Subcutaneous adipose tissue (tissue), 4 donors: ENCODE results near the gene NEK6. TPM values are rescaled to one million over a fixed set of nuclear protein-coding genes. Genes with fewer than 3 reads are reported as not detected.

Experiments used
- total RNA-seq, 4 donors: library from RNA; depleted of rRNA; stranded (reverse); fragments of >200 nt; gene quantifications; one replicate each; pipeline ENCODE4 v1.1.0, GENCODE V29; 2016
- TF ChIP-seq, protein P1 (sequence below): fragments of 450-650 bp; IDR thresholded peaks from one replicate; pipeline ENCODE4 v1.5.1; 2016; ENCODE audit warnings: low read depth, mild to moderate bottlenecking, control low read depth, antibody characterized with exemption, moderate library complexity

NEK6 gene
- total RNA-seq, 4 donors from 2014 or later: 18.5 to 38.2 (median 27.0) TPM

DNA sequence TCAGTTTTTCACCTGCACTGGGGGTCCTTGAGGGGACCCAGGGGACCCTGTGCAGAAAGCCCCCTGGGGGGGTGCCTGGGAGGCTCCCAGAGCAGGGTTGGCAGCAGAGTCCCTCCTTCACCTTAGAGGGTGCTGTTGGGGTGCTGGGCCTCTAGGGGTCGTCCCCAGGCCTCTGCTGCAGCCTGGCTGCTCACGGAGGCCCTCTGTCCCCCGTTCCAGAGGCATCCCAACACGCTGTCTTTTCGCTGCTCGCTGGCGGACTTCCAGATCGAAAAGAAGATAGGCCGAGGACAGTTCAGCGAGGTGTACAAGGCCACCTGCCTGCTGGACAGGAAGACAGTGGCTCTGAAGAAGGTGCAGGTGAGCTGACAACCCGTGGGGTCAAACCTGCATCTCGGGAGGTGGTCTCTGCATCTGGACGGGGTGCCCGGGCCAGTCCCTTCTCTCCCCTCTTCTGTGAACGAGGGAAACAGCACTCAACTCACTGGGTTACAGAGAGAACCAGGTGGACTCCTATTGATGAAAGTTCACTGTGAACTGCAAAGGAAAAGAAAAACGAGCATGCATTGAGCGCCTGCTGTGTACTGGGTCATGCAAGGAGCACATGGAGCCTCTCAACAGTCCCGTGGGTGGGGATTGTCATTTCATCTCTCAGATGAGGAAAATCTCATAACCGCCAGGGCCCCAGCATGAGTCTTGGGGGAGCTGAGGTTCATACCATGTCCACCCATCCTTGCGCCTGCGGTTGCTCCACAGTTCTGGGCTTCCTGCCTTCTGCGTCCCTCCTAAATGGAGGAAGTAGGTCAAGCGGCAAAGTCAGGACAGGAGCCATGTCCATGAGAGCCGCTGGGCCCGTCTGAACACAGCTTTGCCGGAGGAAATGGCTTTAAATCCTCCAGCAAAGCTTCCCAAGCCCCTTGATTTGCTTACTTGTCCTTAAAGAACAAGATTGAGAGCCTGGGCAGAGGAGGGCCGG, 54.8 kb downstream of the NEK6 start:
- TF ChIP-seq, protein P1, sequence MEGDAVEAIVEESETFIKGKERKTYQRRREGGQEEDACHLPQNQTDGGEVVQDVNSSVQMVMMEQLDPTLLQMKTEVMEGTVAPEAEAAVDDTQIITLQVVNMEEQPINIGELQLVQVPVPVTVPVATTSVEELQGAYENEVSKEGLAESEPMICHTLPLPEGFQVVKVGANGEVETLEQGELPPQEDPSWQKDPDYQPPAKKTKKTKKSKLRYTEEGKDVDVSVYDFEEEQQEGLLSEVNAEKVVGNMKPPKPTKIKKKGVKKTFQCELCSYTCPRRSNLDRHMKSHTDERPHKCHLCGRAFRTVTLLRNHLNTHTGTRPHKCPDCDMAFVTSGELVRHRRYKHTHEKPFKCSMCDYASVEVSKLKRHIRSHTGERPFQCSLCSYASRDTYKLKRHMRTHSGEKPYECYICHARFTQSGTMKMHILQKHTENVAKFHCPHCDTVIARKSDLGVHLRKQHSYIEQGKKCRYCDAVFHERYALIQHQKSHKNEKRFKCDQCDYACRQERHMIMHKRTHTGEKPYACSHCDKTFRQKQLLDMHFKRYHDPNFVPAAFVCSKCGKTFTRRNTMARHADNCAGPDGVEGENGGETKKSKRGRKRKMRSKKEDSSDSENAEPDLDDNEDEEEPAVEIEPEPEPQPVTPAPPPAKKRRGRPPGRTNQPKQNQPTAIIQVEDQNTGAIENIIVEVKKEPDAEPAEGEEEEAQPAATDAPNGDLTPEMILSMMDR: no peak

GRCh38 chr9:124313940-124314339, 56.2 kb downstream of the NEK6 start:
- TF ChIP-seq, protein P1: no peak

DNA sequence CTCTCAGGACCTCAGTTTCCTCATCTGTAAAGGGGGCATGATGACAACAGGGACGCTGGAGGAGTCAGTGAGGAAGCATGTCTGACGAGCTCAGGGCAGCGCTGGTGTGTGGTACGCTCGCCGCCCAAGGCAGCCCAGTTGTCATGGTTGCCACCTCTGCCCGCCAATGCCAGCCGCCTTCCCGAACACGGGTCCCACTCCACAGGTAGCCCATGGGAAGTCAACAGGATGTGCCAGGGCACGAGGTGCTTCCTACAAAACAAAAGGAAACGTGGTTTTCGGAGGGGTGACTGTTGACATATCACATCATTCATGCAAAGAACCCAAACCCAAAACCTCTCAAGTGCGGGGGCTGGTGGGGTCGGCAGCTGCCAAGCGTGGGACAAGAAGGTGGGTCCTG, 58.1 kb downstream of the NEK6 start:
- TF ChIP-seq, protein P1: no peak

- TF ChIP-seq, protein P1: no peak
These were observed 62.6 kb downstream of the NEK6 start for GRCh38 chr9:124320062-124320973.

GRCh38 chr9:124321416-124321815, 63.7 kb downstream of the NEK6 start:
- TF ChIP-seq, protein P1: no peak

DNA sequence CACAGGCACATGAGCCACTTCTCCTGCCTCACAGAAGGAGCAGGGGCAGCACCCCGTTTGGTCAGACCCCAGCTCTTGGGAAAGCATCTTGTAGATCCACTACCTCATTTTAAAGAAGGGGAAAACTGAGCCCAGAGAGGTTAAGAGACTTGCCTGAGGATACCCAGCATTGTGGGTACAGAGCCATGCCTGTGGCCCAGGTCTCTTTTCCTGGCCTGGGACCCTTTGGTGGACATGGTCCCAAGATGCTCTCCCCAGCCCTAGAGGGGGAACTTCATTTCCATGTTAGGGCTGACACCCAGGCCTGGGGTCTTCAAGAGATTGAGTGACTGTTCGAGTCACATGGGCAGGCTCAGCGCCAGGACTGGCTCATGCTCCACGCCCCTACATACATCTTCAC, 64.2 kb downstream of the NEK6 start:
- TF ChIP-seq, protein P1: no peak
